Type B pancreatic cell (in vitro differentiated cells): Measurements from ENCODE around the gene RFX3. TPM values are rescaled to one million over a fixed set of nuclear protein-coding genes. Genes with fewer than 3 reads are reported as not detected.

Experiments used
- DNase-seq: peaks from one replicate; pipeline ENCODE4 v3.0.0; 2021; ENCODE audit warnings: mixed read lengths; ENCODE audit not compliant: unreplicated experiment; ENCODE audit errors: extremely low spot score
- H3K27ac Mint-ChIP-seq: 2 replicates; pipeline ENCODE4 v1.8.0; 2021; ENCODE audit warnings: mild to moderate bottlenecking, mixed read lengths
- H3K27me3 Mint-ChIP-seq: 2 replicates; pipeline ENCODE4 v1.8.0; 2021; ENCODE audit warnings: mixed read lengths
- H3K36me3 Mint-ChIP-seq: 2 replicates; pipeline ENCODE4 v1.8.0; 2021; ENCODE audit warnings: mixed read lengths
- H3K4me1 Mint-ChIP-seq: one replicate; pipeline ENCODE4 v1.8.0; 2021; ENCODE audit warnings: mixed read lengths; ENCODE audit not compliant: unreplicated experiment
- H3K4me3 Mint-ChIP-seq: 2 replicates; pipeline ENCODE4 v1.8.0; 2021; ENCODE audit warnings: mild to moderate bottlenecking, mixed read lengths
- H3K9me3 Mint-ChIP-seq: 2 replicates; pipeline ENCODE4 v1.8.0; 2021; ENCODE audit warnings: mixed read lengths
- total RNA-seq: library from RNA; stranded (reverse); gene quantifications from 2 replicates; pipeline ENCODE4 v1.2.1, GENCODE V29; 2021; ENCODE audit warnings: low replicate concordance
- TF ChIP-seq, protein P1 (sequence below): fragments of 200-600 bp; sonication (generic); conservative IDR thresholded peaks from 2 replicates; pipeline ENCODE4 v1.5.0; 2021; ENCODE audit warnings: antibody characterized with exemption, mild to moderate bottlenecking

The RFX3 gene
- total RNA-seq, 1 donor from 2014 or later: 42.5 TPM

DNA sequence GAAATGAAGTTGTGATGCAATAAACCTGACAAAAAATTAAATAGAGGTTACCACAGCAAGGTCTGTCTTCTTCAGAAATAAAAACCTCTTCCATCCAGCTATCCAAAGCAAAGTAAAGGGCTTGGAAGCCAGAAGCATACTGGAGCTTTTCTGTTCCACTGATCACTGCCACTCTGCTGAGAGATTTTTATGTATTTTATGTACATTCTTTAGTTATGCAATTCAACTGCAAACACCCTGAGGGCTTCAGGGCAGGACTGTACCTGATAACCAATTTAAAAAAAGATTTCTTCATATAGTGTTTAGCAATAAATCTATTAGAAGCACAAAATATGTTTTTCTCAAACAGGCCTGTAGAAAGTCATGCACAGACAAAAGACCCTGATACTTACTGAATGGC, 355.0 kb downstream of the RFX3 start:
- Mint-ChIP-seq H3K4me1 (peaks cover 9% of the 10 kb centered on the region), H3K27me3 (no peaks in the 10 kb centered on the region), H3K36me3 (no peaks in the 10 kb centered on the region), H3K9me3 (no peaks in the 10 kb centered on the region), H3K27ac (no peak overlapping the region), H3K4me3 (no peak overlapping the region)
- TF ChIP-seq, protein P1, sequence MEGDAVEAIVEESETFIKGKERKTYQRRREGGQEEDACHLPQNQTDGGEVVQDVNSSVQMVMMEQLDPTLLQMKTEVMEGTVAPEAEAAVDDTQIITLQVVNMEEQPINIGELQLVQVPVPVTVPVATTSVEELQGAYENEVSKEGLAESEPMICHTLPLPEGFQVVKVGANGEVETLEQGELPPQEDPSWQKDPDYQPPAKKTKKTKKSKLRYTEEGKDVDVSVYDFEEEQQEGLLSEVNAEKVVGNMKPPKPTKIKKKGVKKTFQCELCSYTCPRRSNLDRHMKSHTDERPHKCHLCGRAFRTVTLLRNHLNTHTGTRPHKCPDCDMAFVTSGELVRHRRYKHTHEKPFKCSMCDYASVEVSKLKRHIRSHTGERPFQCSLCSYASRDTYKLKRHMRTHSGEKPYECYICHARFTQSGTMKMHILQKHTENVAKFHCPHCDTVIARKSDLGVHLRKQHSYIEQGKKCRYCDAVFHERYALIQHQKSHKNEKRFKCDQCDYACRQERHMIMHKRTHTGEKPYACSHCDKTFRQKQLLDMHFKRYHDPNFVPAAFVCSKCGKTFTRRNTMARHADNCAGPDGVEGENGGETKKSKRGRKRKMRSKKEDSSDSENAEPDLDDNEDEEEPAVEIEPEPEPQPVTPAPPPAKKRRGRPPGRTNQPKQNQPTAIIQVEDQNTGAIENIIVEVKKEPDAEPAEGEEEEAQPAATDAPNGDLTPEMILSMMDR: no peak
- no peak for DNase-seq
